IMR-90 (cell line): ENCODE results near the gene TSPYL4.

Source experiments
- BHLHE40 ChIP-seq: fragments of 150-350 bp; IDR thresholded peaks from 2 replicates; pipeline ENCODE4 v1.6.1; 2016; ENCODE audit warnings: mild to moderate bottlenecking, low read depth, low read length
- CEBPB ChIP-seq: IDR thresholded peaks from 2 replicates; pipeline ENCODE4 v1.6.1; 2012; ENCODE audit warnings: low read depth, low read length, improper control_type of control experiment
- MAZ ChIP-seq: IDR thresholded peaks from 2 replicates; pipeline ENCODE4 v1.6.1; 2012; ENCODE audit warnings: low read depth, mild to moderate bottlenecking, low read length, improper control_type of control experiment, moderate library complexity, borderline replicate concordance
- MXI1 ChIP-seq: IDR thresholded peaks from 2 replicates; pipeline ENCODE4 v1.6.1; 2012; ENCODE audit warnings: low read depth, mild to moderate bottlenecking, low read length, moderate library complexity, borderline replicate concordance
- POLR2A ChIP-seq: IDR thresholded peaks from 2 replicates; pipeline ENCODE4 v1.6.1; 2012; ENCODE audit warnings: mild to moderate bottlenecking, low read depth, low read length
- RAD21 ChIP-seq: IDR thresholded peaks from 2 replicates; pipeline ENCODE4 v1.6.1; 2012; ENCODE audit warnings: low read length, improper control_type of control experiment
- RCOR1 ChIP-seq: IDR thresholded peaks from 2 replicates; pipeline ENCODE4 v1.6.1; 2012; ENCODE audit warnings: mild to moderate bottlenecking, low read length, improper control_type of control experiment; ENCODE audit not compliant: insufficient replicate concordance
- RFX5 ChIP-seq: IDR thresholded peaks from 2 replicates; pipeline ENCODE4 v1.8.0; 2012; ENCODE audit warnings: low read depth, mild to moderate bottlenecking, low read length, moderate library complexity
- SMC3 ChIP-seq: fragments of 150-350 bp; IDR thresholded peaks from 2 replicates; pipeline ENCODE4 v1.6.1; 2016; ENCODE audit warnings: low read depth, mild to moderate bottlenecking, antibody characterized with exemption, low read length, moderate library complexity
- TF ChIP-seq, protein P1 (sequence below): conservative IDR thresholded peaks from 2 replicates; pipeline ENCODE4 v1.5.1; 2012; ENCODE audit warnings: mild to moderate bottlenecking, low read depth, low read length, improper control_type of control experiment
- TF ChIP-seq, protein P2 (sequence below): fragments of 150-350 bp; IDR thresholded peaks from 2 replicates; pipeline ENCODE4 v1.6.1; 2017; ENCODE audit warnings: mild to moderate bottlenecking, antibody characterized with exemption, low read length, low read depth

GRCh38 chr6:116263353-116263752 lies 9.5 kb upstream of the TSPYL4 start:
- TF ChIP-seq, protein P1, sequence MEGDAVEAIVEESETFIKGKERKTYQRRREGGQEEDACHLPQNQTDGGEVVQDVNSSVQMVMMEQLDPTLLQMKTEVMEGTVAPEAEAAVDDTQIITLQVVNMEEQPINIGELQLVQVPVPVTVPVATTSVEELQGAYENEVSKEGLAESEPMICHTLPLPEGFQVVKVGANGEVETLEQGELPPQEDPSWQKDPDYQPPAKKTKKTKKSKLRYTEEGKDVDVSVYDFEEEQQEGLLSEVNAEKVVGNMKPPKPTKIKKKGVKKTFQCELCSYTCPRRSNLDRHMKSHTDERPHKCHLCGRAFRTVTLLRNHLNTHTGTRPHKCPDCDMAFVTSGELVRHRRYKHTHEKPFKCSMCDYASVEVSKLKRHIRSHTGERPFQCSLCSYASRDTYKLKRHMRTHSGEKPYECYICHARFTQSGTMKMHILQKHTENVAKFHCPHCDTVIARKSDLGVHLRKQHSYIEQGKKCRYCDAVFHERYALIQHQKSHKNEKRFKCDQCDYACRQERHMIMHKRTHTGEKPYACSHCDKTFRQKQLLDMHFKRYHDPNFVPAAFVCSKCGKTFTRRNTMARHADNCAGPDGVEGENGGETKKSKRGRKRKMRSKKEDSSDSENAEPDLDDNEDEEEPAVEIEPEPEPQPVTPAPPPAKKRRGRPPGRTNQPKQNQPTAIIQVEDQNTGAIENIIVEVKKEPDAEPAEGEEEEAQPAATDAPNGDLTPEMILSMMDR, result no peak
- TF ChIP-seq RFX5, result no peak
- TF ChIP-seq RAD21, result no peak
- no peak for TF ChIP-seq POLR2A
- TF ChIP-seq SMC3, result no peak
- no peak for TF ChIP-seq RCOR1
- no peak for TF ChIP-seq BHLHE40
- no peak for TF ChIP-seq MXI1
- TF ChIP-seq MAZ, result no peak
- TF ChIP-seq, protein P2, sequence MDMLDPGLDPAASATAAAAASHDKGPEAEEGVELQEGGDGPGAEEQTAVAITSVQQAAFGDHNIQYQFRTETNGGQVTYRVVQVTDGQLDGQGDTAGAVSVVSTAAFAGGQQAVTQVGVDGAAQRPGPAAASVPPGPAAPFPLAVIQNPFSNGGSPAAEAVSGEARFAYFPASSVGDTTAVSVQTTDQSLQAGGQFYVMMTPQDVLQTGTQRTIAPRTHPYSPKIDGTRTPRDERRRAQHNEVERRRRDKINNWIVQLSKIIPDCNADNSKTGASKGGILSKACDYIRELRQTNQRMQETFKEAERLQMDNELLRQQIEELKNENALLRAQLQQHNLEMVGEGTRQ, result no peak
- no peak for TF ChIP-seq CEBPB
